CD14-positive monocyte (primary cell): ENCODE results near the gene RNF212B. TPM values are rescaled to one million over a fixed set of nuclear protein-coding genes. Genes with fewer than 3 reads are reported as not detected.

Experiments used
- DNase-seq, 3 donors: peaks; one replicate each; pipeline ENCODE4 v3.0.0-alpha.2; 2011 to 2022
- H2AFZ ChIP-seq: 2 replicates; pipeline ENCODE4 v1.6.0; 2012; ENCODE audit warnings: mild to moderate bottlenecking, low read depth, low read length, inconsistent platforms; ENCODE audit not compliant: insufficient read depth, poor library complexity, severe bottlenecking
- H3K27ac ChIP-seq, 2 donors: 1 replicate in 1 of 2; 2 replicates in 1 of 2; pipeline ENCODE4 v1.5.1; 2012 to 2013; ENCODE audit warnings: low read length in 2 of 2, control low read depth in 1 of 2, inconsistent platforms in 1 of 2, low read depth in 1 of 2, mild to moderate bottlenecking in 1 of 2
- H3K27me3 ChIP-seq, 2 donors: one replicate each; pipeline versions ENCODE4 v1.6.0 to v1.6.1; 2011 to 2013; ENCODE audit warnings: low read length in 2 of 2; ENCODE audit not compliant: control insufficient read depth in 2 of 2, insufficient read depth in 2 of 2
- H3K36me3 ChIP-seq, 2 donors: replicated peaks in 1 of 2; 1 replicate in 1 of 2; 2 replicates in 1 of 2; pipeline versions ENCODE4 v1.5.1 to v1.6.1; 2012 to 2013; ENCODE audit warnings: low read length in 2 of 2, control low read depth in 1 of 2, inconsistent platforms in 1 of 2, mild to moderate bottlenecking in 1 of 2; ENCODE audit not compliant: insufficient read depth in 2 of 2, control insufficient read depth in 1 of 2
- H3K4me1 ChIP-seq, 2 donors: 1 replicate in 1 of 2; 2 replicates in 1 of 2; pipeline versions ENCODE4 v1.5.1 to v1.6.1; 2012 to 2013; ENCODE audit warnings: low read length in 2 of 2, control low read depth in 1 of 2, inconsistent platforms in 1 of 2, mild to moderate bottlenecking in 1 of 2, moderate library complexity in 1 of 2; ENCODE audit not compliant: insufficient read depth in 2 of 2, control insufficient read depth in 1 of 2
- H3K4me2 ChIP-seq: replicated peaks from 2 replicates; pipeline ENCODE3; 2012; ENCODE audit warnings: low read length, moderate library complexity, mild to moderate bottlenecking; ENCODE audit not compliant: poor library complexity, severe bottlenecking; ENCODE audit errors: extremely low read depth
- H3K4me3 ChIP-seq, 3 experiments: fragments of 200-600 bp in 1 of 3; sonication (generic) in 1 of 3; replicated peaks in 1 of 3; 1 replicate in 2 of 3; 2 replicates in 1 of 3; pipeline ENCODE4 v1.5.1; 2011 to 2013; ENCODE audit warnings: low read length in 3 of 3, mild to moderate bottlenecking in 3 of 3, control low read depth in 2 of 3, low read depth in 2 of 3, inconsistent platforms in 1 of 3, moderate library complexity in 1 of 3
- H3K79me2 ChIP-seq: 2 replicates; pipeline ENCODE4 v1.6.0; 2012; ENCODE audit warnings: mild to moderate bottlenecking, control low read depth, inconsistent platforms, low read length, moderate library complexity; ENCODE audit not compliant: insufficient read depth
- H3K9ac ChIP-seq: 2 replicates; pipeline ENCODE4 v1.6.0; 2017; ENCODE audit warnings: low read length, mild to moderate bottlenecking; ENCODE audit not compliant: insufficient read depth, poor library complexity, severe bottlenecking
- H3K9me3 ChIP-seq, 2 donors: replicated peaks in 1 of 2; 1 replicate in 1 of 2; 2 replicates in 1 of 2; pipeline versions ENCODE4 v1.5.1 to v1.6.1; 2012 to 2013; ENCODE audit warnings: low read length in 2 of 2, control low read depth in 1 of 2; ENCODE audit not compliant: control insufficient read depth in 1 of 2, insufficient read depth in 1 of 2
- H4K20me1 ChIP-seq: 2 replicates; pipeline ENCODE4 v1.6.0; 2012; ENCODE audit warnings: mild to moderate bottlenecking, low read length, control low read depth, moderate library complexity; ENCODE audit not compliant: insufficient read depth
- H3K27ac Mint-ChIP-seq, 7 donors: one replicate each; pipeline ENCODE4 v1.8.0; 2020; ENCODE audit warnings: mild to moderate bottlenecking in 7 of 7, mixed read lengths in 7 of 7, moderate library complexity in 6 of 7, inconsistent platforms in 2 of 7
- H3K27me3 Mint-ChIP-seq, 3 donors: one replicate each; pipeline ENCODE4 v1.8.0; 2021 to 2022; ENCODE audit warnings: low read depth in 3 of 3, mild to moderate bottlenecking in 3 of 3, mixed read lengths in 3 of 3, moderate library complexity in 3 of 3, inconsistent platforms in 1 of 3
- H3K36me3 Mint-ChIP-seq, 2 donors: one replicate each; pipeline ENCODE4 v1.8.0; 2020; ENCODE audit warnings: mixed read lengths in 2 of 2, inconsistent platforms in 1 of 2, mild to moderate bottlenecking in 1 of 2
- H3K4me1 Mint-ChIP-seq: one replicate; pipeline ENCODE4 v1.8.0; 2020; ENCODE audit warnings: mild to moderate bottlenecking, mixed read lengths
- H3K4me3 Mint-ChIP-seq, 2 donors: one replicate each; pipeline ENCODE4 v1.8.0; 2020; ENCODE audit warnings: mild to moderate bottlenecking in 2 of 2, mixed read lengths in 2 of 2, moderate library complexity in 1 of 2
- H3K9me3 Mint-ChIP-seq, 7 donors: one replicate each; pipeline ENCODE4 v1.8.0; 2020 to 2022; ENCODE audit warnings: mixed read lengths in 7 of 7, mild to moderate bottlenecking in 6 of 7, moderate library complexity in 6 of 7, inconsistent platforms in 2 of 7
- WGBS: methylation state at CpG from one replicate; pipeline ENCODE4 v1.1.5; 2013; ENCODE audit warnings: missing lambda C conversion rate; ENCODE audit not compliant: insufficient coverage; 5-methylcytosine and 5-hydroxymethylcytosine counted together
- intact Hi-C, 2 donors: fragments of 100-400 bp; cut with micrococcal nuclease; formaldehyde crosslinking; loops; one replicate each; pipeline versions ENCODE4 v1.15.0 to v1.15.1; 2023
- polyA plus RNA-seq, 3 donors: library from polyadenylated mRNA; depleted of rRNA in 1 of 3; unstranded in 2 of 3; stranded (reverse) in 1 of 3; fragments of 300-500 nt in 2 of 3; fragments of >200 nt in 1 of 3; fragmentation: Illumina TruSeq in 2 of 3; gene quantifications; 1 replicate in 2 of 3; 2 replicates in 1 of 3; pipeline ENCODE4 v1.2.3, GENCODE V29; 2012 to 2021
- TF ChIP-seq, protein P1 (sequence below): fragments of 200-600 bp; IDR thresholded peaks from one replicate; pipeline ENCODE4 v1.8.0; 2022; ENCODE audit warnings: antibody characterized with exemption, mild to moderate bottlenecking

The RNF212B gene
- polyA plus RNA-seq, 3 donors, result not detected

DNA sequence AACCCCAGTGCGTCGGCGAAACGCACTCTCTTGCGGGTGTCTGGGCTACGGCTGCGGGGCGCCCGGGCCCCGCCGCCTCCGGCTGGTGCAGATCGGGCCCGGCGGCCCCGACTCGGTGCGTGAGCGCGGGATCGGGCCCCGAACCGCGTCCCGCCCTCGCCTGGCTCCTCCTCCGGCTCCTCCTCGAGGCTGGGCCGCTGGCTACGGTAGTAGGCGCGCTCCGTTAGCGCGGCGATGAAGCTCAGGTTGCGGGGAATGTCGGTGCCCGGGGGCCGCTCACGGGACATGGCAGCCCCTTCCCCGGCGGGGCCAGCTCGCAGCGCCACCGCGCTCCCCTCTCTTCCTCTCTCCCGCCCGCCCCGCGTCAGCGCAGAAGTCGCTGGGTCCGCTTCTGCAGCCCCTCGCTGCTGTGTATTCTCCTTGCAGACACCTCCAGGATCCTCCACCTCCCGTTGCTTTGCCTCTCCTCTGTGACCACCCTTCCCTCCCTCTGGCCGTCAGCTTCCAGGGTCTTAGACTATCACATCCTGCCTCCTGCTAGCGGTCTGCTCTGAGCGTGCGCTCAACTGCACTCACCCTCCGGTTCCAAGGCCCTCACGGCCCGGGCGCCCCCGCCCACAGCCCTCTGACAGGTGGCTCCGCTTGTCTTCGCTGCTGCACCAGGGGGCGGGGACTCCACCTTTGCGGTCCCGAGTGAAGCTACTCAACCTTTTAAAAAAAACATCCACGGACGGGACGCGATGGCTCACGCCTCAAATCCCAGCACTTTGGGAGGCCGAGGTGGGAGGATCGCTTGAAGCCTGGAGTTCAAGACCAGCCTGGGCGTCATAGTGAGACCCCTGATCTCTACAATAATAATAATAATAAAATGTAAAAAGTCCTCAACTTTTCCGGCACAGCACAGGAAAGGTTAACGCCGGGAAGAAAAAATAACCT lies 64.8 kb downstream of the RNF212B start, which contains the start of gene PPP1R3E:
Gene PPP1R3E (minus strand): TSS at position 570 of the 936 bp plus-strand sequence. CDS start 283 bp downstream, at position 287.
- Histone ChIP-seq H2AFZ (peak within 1 kb of the TSS; percentile 100), H3K4me2 (peak within 1 kb of the TSS; percentile 100), H3K9me3 (no peaks in the 10 kb centered on the region), H3K27ac (peak within 1 kb of the TSS; percentile 86 to 93), H3K4me1 (peaks cover 41 to 62% of the 10 kb centered on the region in 2 donors), H3K27me3 (no peaks in the 10 kb centered on the region), H3K79me2 (peaks cover 40% of the 10 kb centered on the region), H3K36me3 (peaks cover 7 to 17% of the 10 kb centered on the region in 2 donors), H3K9ac (peak within 1 kb of the TSS; percentile 91), H3K4me3 (peak within 1 kb of the TSS; percentile 36 to 90 (median 58)), H4K20me1 (no peaks in the 10 kb centered on the region)
- H3K36me3 Mint-ChIP-seq, result peaks cover 10 to 19% of the 10 kb centered on the region in 2 donors
- WGBS, result under 1% methylated on average over 66 of the region's 81 CpGs
- intact Hi-C loops, result loop anchor here in 1 of 2 donors (10.0 kb wide), 1 partner anchor 718 kb away; the partner anchor contains the start of gene DAD1
- H3K9me3 Mint-ChIP-seq, result peaks cover 0 to 2% (median 0%) of the 10 kb centered on the region in 7 donors
- DNase-seq, result peak; percentile 20 to 41 (median 27)
- H3K27me3 Mint-ChIP-seq, result no peaks in the 10 kb centered on the region
- H3K27ac Mint-ChIP-seq, result peak within 1 kb of the TSS; percentile 93 to 97 (median 94)
- peaks cover 44% of the 10 kb centered on the region for H3K4me1 Mint-ChIP-seq
- TF ChIP-seq, protein P1, sequence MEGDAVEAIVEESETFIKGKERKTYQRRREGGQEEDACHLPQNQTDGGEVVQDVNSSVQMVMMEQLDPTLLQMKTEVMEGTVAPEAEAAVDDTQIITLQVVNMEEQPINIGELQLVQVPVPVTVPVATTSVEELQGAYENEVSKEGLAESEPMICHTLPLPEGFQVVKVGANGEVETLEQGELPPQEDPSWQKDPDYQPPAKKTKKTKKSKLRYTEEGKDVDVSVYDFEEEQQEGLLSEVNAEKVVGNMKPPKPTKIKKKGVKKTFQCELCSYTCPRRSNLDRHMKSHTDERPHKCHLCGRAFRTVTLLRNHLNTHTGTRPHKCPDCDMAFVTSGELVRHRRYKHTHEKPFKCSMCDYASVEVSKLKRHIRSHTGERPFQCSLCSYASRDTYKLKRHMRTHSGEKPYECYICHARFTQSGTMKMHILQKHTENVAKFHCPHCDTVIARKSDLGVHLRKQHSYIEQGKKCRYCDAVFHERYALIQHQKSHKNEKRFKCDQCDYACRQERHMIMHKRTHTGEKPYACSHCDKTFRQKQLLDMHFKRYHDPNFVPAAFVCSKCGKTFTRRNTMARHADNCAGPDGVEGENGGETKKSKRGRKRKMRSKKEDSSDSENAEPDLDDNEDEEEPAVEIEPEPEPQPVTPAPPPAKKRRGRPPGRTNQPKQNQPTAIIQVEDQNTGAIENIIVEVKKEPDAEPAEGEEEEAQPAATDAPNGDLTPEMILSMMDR, result no peak
- peak within 1 kb of the TSS; percentile 96 to 99 for H3K4me3 Mint-ChIP-seq

DNA sequence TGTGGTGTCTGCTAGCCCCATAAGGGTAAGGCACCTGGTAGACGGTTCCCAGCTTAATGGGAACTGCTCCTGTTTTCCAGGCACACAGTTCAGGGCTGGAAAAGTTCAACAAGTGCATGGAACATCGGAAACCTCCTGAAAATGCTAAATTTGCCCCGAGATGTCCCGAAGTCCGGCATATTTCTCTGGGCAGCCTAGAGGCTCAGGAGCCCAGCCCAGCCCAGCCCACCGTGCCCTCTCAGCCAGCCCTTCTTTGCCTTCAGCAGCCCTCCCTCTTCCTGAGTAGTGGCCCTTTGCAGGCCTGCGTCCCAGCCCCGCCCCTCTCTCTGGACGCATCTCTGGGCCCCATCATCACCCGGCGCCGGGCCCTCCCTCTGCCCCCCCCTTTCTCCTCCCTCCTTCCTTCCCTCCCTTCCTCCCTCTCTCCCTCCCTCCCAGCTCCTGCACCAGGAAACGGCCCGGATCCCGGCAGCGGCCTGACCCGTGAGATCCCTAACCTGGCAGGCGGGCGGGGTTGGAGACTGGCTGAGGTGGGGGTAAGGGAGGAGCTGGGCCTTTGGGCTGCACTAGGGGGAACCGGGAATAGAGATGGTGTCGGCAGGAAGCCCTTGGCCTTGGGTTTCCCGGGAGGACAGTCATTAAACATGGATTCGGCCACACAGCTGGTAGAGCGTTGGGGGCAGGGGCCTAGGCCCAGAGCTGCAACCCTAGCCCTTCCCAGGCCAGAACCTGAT lies 68.8 kb downstream of the RNF212B start, which contains the start of gene BCL2L2:
Gene BCL2L2 (plus strand): TSS at position 422 of the 734 bp plus-strand sequence. CDS start 935 bp downstream, outside the sequence.
- no peaks in the 10 kb centered on the region for H4K20me1 ChIP-seq
- no peaks in the 10 kb centered on the region for H3K9me3 Mint-ChIP-seq
- H3K27me3 ChIP-seq, result no peaks in the 10 kb centered on the region
- peak within 1 kb of the TSS; percentile 39 to 92 (median 90) for H3K4me3 ChIP-seq
- peak; percentile 57 to 70 (median 65) for DNase-seq
- peaks cover 31 to 54% of the 10 kb centered on the region in 2 donors for H3K4me1 ChIP-seq
- intact Hi-C loops, result loop anchor here (2.0 to 10.0 kb wide), 2 partner anchors 14 to 722 kb away; partner anchors contain the start of genes DAD1 (in 1 of the 2) and PABPN1 (in 1 of the 2)
- H2AFZ ChIP-seq, result peak within 1 kb of the TSS; percentile 98
- H3K36me3 ChIP-seq, result peaks cover 21 to 36% of the 10 kb centered on the region in 2 donors
- no peaks in the 10 kb centered on the region for H3K27me3 Mint-ChIP-seq
- peak within 1 kb of the TSS; percentile 82 to 92 for H3K4me3 Mint-ChIP-seq
- peak within 1 kb of the TSS; percentile 76 to 92 (median 89) for H3K27ac Mint-ChIP-seq
- 0% methylated on average over 14 of the region's 24 CpGs for WGBS
- H3K9ac ChIP-seq, result peak within 1 kb of the TSS; percentile 80
- H3K36me3 Mint-ChIP-seq, result peaks cover 14 to 26% of the 10 kb centered on the region in 2 donors
- peak within 1 kb of the TSS; percentile 89 for H3K4me2 ChIP-seq
- no peaks in the 10 kb centered on the region for H3K9me3 ChIP-seq
- TF ChIP-seq, protein P1, result no peak
- H3K79me2 ChIP-seq, result peaks cover 50% of the 10 kb centered on the region
- peak within 1 kb of the TSS; percentile 76 to 89 for H3K27ac ChIP-seq
- H3K4me1 Mint-ChIP-seq, result peaks cover 49% of the 10 kb centered on the region
